ENCODE data around the gene AMOT.

AMOT gene

GRCh38 chrX:112840382-112841113 is at the start of gene AMOT:
Gene AMOT (minus strand): TSS chrX:112840831. CDS start chrX:112823126, 17,705 bp downstream.
- ChIA-PET POLR2A (ENCODE audit: low non-redundant PET) (no interaction called here), CTCF (no interaction called here)
- peak; percentile 30 for DNase-seq (ENCODE audit: low spot score)
- TF ChIP-seq CTCF (conservative IDR thresholded peaks at IDR 0.05; ENCODE audit: low read depth), result no peak
- H3K27ac ChIP-seq, result peak within 1 kb of the TSS; percentile 60

GRCh38 chrX:112889400-112889799 is 48.8 kb upstream of the AMOT start:
- no peak for TF ChIP-seq CTCF (conservative IDR thresholded peaks at IDR 0.05; ENCODE audit: low read depth)
- no peak overlapping the region for H3K27ac ChIP-seq
- CTCF ChIA-PET, result no interaction called here
- POLR2A ChIA-PET (ENCODE audit: low non-redundant PET), result no interaction called here
- DNase-seq (ENCODE audit: low spot score), result no peak

- CTCF ChIA-PET, result no interaction called here
- TF ChIP-seq CTCF (conservative IDR thresholded peaks at IDR 0.05; ENCODE audit: low read depth), result no peak
- POLR2A ChIA-PET (ENCODE audit: low non-redundant PET), result no interaction called here
- DNase-seq (ENCODE audit: low spot score), result no peak
- H3K27ac ChIP-seq, result no peak overlapping the region
Observed at GRCh38 chrX:112888916-112889315, 48.3 kb upstream of the AMOT start.

- H3K27ac ChIP-seq, result no peak overlapping the region
- CTCF ChIA-PET, result no interaction called here
- POLR2A ChIA-PET (ENCODE audit: low non-redundant PET), result no interaction called here
- no peak for TF ChIP-seq CTCF (conservative IDR thresholded peaks at IDR 0.05; ENCODE audit: low read depth)
- no peak for DNase-seq (ENCODE audit: low spot score)
Observed at GRCh38 chrX:112877771-112878173, 37.1 kb upstream of the AMOT start.

GRCh38 chrX:112874614-112875013 is 34.0 kb upstream of the AMOT start:
- TF ChIP-seq CTCF (conservative IDR thresholded peaks at IDR 0.05; ENCODE audit: low read depth), result no peak
- POLR2A ChIA-PET (ENCODE audit: low non-redundant PET), result no interaction called here
- CTCF ChIA-PET, result no interaction called here
- H3K27ac ChIP-seq, result no peak overlapping the region
- no peak for DNase-seq (ENCODE audit: low spot score)

GRCh38 chrX:112874175-112874574 is 33.5 kb upstream of the AMOT start:
- no peak overlapping the region for H3K27ac ChIP-seq
- no peak for DNase-seq (ENCODE audit: low spot score)
- ChIA-PET POLR2A (ENCODE audit: low non-redundant PET) (no interaction called here), CTCF (no interaction called here)
- TF ChIP-seq CTCF (conservative IDR thresholded peaks at IDR 0.05; ENCODE audit: low read depth), result no peak
